B cell (primary cell): ENCODE measurements around the gene ANKRD44. TPM values are rescaled to one million over a fixed set of nuclear protein-coding genes. Genes with fewer than 3 reads are reported as not detected.

Experiments
- ATAC-seq: fragments of 200-7000 bp; cut with Tn5 transposase; one replicate; pipeline ENCODE4 v1.10.0; 2021; ENCODE audit warnings: low read depth, mild to moderate bottlenecking, moderate number of reproducible peaks, moderate library complexity
- CTCF ChIA-PET: fragments of 350-600 bp; sonication (Branson Sonifier 250); formaldehyde crosslinking; loops from one replicate; lab custom pipeline; 2021; ENCODE audit warnings: antibody characterized with exemption, inconsistent platforms; lab: Charles Lee
- POLR2A ChIA-PET: fragments of 350-600 bp; sonication (Branson Sonifier 250); formaldehyde crosslinking; loops from one replicate; lab custom pipeline; 2021; ENCODE audit warnings: antibody characterized with exemption; lab: Charles Lee
- DNase-seq: peaks from one replicate; pipeline ENCODE4 v3.0.0; 2013
- H2AFZ ChIP-seq: 2 replicates; pipeline ENCODE4 v1.6.1; 2012; ENCODE audit warnings: mild to moderate bottlenecking, low read depth, low read length; ENCODE audit not compliant: insufficient read depth, poor library complexity, severe bottlenecking
- H3K27ac ChIP-seq, 2 donors: 1 replicate in 1 of 2; 2 replicates in 1 of 2; pipeline ENCODE4 v1.5.1; 2012 to 2013; ENCODE audit warnings: low read length in 2 of 2, mild to moderate bottlenecking in 2 of 2, moderate library complexity in 1 of 2
- H3K27me3 ChIP-seq, 4 experiments: fragments of 200-600 bp in 1 of 4; sonication (generic) in 1 of 4; replicated peaks in 1 of 4; 1 replicate in 2 of 4; 2 replicates in 2 of 4; pipeline versions ENCODE4 v1.6.1 to v1.7.0; 2013 to 2016; ENCODE audit warnings: low read length in 3 of 4, mild to moderate bottlenecking in 2 of 4, mixed read lengths in 1 of 4, moderate library complexity in 1 of 4; ENCODE audit not compliant: insufficient read depth in 4 of 4, control insufficient read depth in 3 of 4; ENCODE audit errors: control extremely low read depth in 1 of 4
- H3K36me3 ChIP-seq, 2 experiments: replicated peaks in 1 of 2; 1 replicate in 1 of 2; 2 replicates in 1 of 2; pipeline versions ENCODE4 v1.6.1 to v1.7.1; 2013; ENCODE audit warnings: low read length in 1 of 2; ENCODE audit not compliant: insufficient read depth in 2 of 2, control insufficient read depth in 1 of 2; ENCODE audit errors: control extremely low read depth in 1 of 2, extremely low read depth in 1 of 2
- H3K4me1 ChIP-seq, 2 donors: fragments of 200-600 bp in 1 of 2; sonication (generic) in 1 of 2; 1 replicate in 1 of 2; 2 replicates in 1 of 2; pipeline versions ENCODE4 v1.5.1 to v1.6.1; 2013 to 2017; ENCODE audit warnings: low read length in 2 of 2; ENCODE audit not compliant: control insufficient read depth in 2 of 2, insufficient read depth in 2 of 2
- H3K4me2 ChIP-seq: replicated peaks from 2 replicates; pipeline ENCODE3; 2012; ENCODE audit warnings: mild to moderate bottlenecking, low read depth, low read length; ENCODE audit not compliant: poor library complexity, severe bottlenecking
- H3K4me3 ChIP-seq, 5 experiments: fragments of 200-600 bp in 1 of 5; sonication (generic) in 1 of 5; 1 replicate in 3 of 5; 2 replicates in 2 of 5; pipeline versions ENCODE4 v1.5.1 to v1.7.0; 2011 to 2016; ENCODE audit warnings: low read length in 4 of 5, mild to moderate bottlenecking in 4 of 5, low read depth in 2 of 5, control low read depth in 1 of 5, moderate library complexity in 1 of 5; ENCODE audit not compliant: insufficient read depth in 1 of 5; ENCODE audit errors: control extremely low read depth in 1 of 5, extremely low read depth in 1 of 5
- H3K79me2 ChIP-seq: fragments of 200-600 bp; sonication (generic); one replicate; pipeline ENCODE4 v1.6.0; 2016; ENCODE audit warnings: low read length; ENCODE audit not compliant: control insufficient read depth, insufficient read depth
- H3K9ac ChIP-seq: fragments of 200-600 bp; sonication (generic); 2 replicates; pipeline ENCODE4 v1.6.1; 2017; ENCODE audit warnings: mild to moderate bottlenecking, low read length, moderate library complexity
- H3K9me3 ChIP-seq, 3 donors: one replicate each; pipeline versions ENCODE4 v1.6.1 to v1.7.1; 2013; ENCODE audit warnings: low read length in 2 of 3; ENCODE audit not compliant: control insufficient read depth in 2 of 3, insufficient read depth in 1 of 3; ENCODE audit errors: control extremely low read depth in 1 of 3
- H4K20me1 ChIP-seq: 2 replicates; pipeline ENCODE4 v1.6.0; 2012; ENCODE audit warnings: mild to moderate bottlenecking, low read length; ENCODE audit not compliant: insufficient read depth, control insufficient read depth, poor library complexity, severe bottlenecking
- H3K27ac Mint-ChIP-seq: one replicate; pipeline ENCODE4 v1.8.0; 2021; ENCODE audit warnings: mixed read lengths
- H3K27me3 Mint-ChIP-seq: one replicate; pipeline ENCODE4 v1.8.0; 2021; ENCODE audit warnings: mixed read lengths
- H3K4me1 Mint-ChIP-seq: one replicate; pipeline ENCODE4 v1.8.0; 2021; ENCODE audit warnings: mixed read lengths
- H3K4me3 Mint-ChIP-seq: one replicate; pipeline ENCODE4 v1.8.0; 2021; ENCODE audit warnings: mixed read lengths
- H3K9me3 Mint-ChIP-seq: one replicate; pipeline ENCODE4 v1.8.0; 2022; ENCODE audit warnings: mixed read lengths; ENCODE audit not compliant: insufficient read depth
- CTCF ChIP-seq: fragments of 200-600 bp; IDR thresholded peaks from one replicate; pipeline ENCODE4 v1.8.0; 2022; ENCODE audit warnings: antibody characterized with exemption, mild to moderate bottlenecking
- EZH2 ChIP-seq: IDR thresholded peaks from 2 replicates; pipeline ENCODE4 v1.6.1; 2012; ENCODE audit warnings: borderline replicate concordance, low read depth, mild to moderate bottlenecking, moderate library complexity, low read length; ENCODE audit not compliant: insufficient read depth, poor library complexity, severe bottlenecking
- WGBS: methylation state at CpG from one replicate; pipeline ENCODE4 v1.1.5; 2013; ENCODE audit warnings: missing lambda C conversion rate; ENCODE audit not compliant: insufficient coverage; 5-methylcytosine and 5-hydroxymethylcytosine counted together
- intact Hi-C: fragments of 100-400 bp; cut with micrococcal nuclease; formaldehyde crosslinking; loops from one replicate; pipeline ENCODE4 v1.10.0; 2022
- polyA plus RNA-seq: library from polyadenylated mRNA; depleted of rRNA; stranded (reverse); fragments of >200 nt; gene quantifications from 2 replicates; pipeline ENCODE4 v1.2.3, GENCODE V29; 2012
- total RNA-seq, 2 donors: library from RNA; stranded (reverse); fragments of 120-200 nt in 1 of 2; gene quantifications; 1 replicate in 1 of 2; 2 replicates in 1 of 2; pipeline versions ENCODE4 v1.2.3 to v1.2.4, GENCODE V29; 2013 to 2022

ANKRD44 gene
- total and polyA plus RNA-seq, 2 donors (not counting 1 experiment from before 2014, with no cell fraction given), result 92.6 to 457 TPM

- H3K4me3 Mint-ChIP-seq, result no peak overlapping the region
- peaks cover 4% of the 10 kb centered on the region for H3K79me2 ChIP-seq
- 100% methylated on average over 1 of the region's 1 CpG for WGBS
- no peak overlapping the region for H3K4me2 ChIP-seq
- POLR2A ChIA-PET, result no interaction called here
- H3K27me3 Mint-ChIP-seq, result no peaks in the 10 kb centered on the region
- H3K27ac ChIP-seq, result no peak overlapping the region
- peaks cover 23 to 60% of the 10 kb centered on the region in 2 experiments for H3K36me3 ChIP-seq
- peaks cover 3% of the 10 kb centered on the region for H3K4me1 Mint-ChIP-seq
- peaks cover 0 to 5% (median 5%) of the 10 kb centered on the region in 3 donors for H3K9me3 ChIP-seq
- H3K9ac ChIP-seq, result no peak overlapping the region
- H3K4me3 ChIP-seq, result no peak overlapping the region
- no peak overlapping the region for H3K27ac Mint-ChIP-seq
- no peak overlapping the region for H2AFZ ChIP-seq
- CTCF ChIA-PET, result interaction anchor here (0.6 kb wide), 1 partner anchor 298 kb away, joined by 3 read pairs; no protein-coding TSS in a partner anchor
- H3K4me1 ChIP-seq, result no peaks in the 10 kb centered on the region
- no peaks in the 10 kb centered on the region for H3K27me3 ChIP-seq
- peaks cover 11% of the 10 kb centered on the region for H4K20me1 ChIP-seq
- intact Hi-C loops, result no loop called here
- no peak for DNase-seq
- TF ChIP-seq EZH2, result no peak
- no peak for TF ChIP-seq CTCF
- ATAC-seq, result no peak
- peaks cover 9% of the 10 kb centered on the region for H3K9me3 Mint-ChIP-seq
Measured at GRCh38 chr2:197059477-197059876, 251.1 kb downstream of the ANKRD44 start.

- Histone ChIP-seq H3K79me2 (peaks cover 4% of the 10 kb centered on the region), H3K4me1 (no peaks in the 10 kb centered on the region), H3K9me3 (peaks cover 0 to 5% (median 5%) of the 10 kb centered on the region in 3 donors), H4K20me1 (peaks cover 11% of the 10 kb centered on the region), H3K9ac (no peak overlapping the region), H3K4me3 (no peak overlapping the region), H3K27ac (no peak overlapping the region), H2AFZ (no peak overlapping the region), H3K4me2 (no peak overlapping the region), H3K27me3 (no peaks in the 10 kb centered on the region), H3K36me3 (peaks cover 26 to 66% of the 10 kb centered on the region in 2 experiments)
- DNase-seq (no peak), ATAC-seq (no peak)
- CTCF ChIA-PET, result interaction anchor here (0.6 kb wide), 1 partner anchor 298 kb away, joined by 3 read pairs; no protein-coding TSS in a partner anchor
- Mint-ChIP-seq H3K9me3 (peaks cover 9% of the 10 kb centered on the region), H3K4me1 (peaks cover 3% of the 10 kb centered on the region), H3K27me3 (no peaks in the 10 kb centered on the region), H3K4me3 (no peak overlapping the region), H3K27ac (no peak overlapping the region)
- TF ChIP-seq CTCF, result no peak
- TF ChIP-seq EZH2, result no peak
- POLR2A ChIA-PET, result no interaction called here
- intact Hi-C loops, result no loop called here
- no CpG with 5 or more reads among the region's 1 CpG for WGBS
Measured at GRCh38 chr2:197058777-197059300, 251.7 kb downstream of the ANKRD44 start.
